DND-41 (cell line): ENCODE measurements around the gene TAAR8.

Experiments used
- ATAC-seq: fragments of 200-7000 bp; cut with Tn5 transposase; 3 replicates; pipeline ENCODE4 v1.9.1; 2021; ENCODE audit warnings: low read depth; ENCODE audit not compliant: insufficient read depth
- DNase-seq: peaks from one replicate; pipeline ENCODE4 v3.0.0-alpha.2; 2020
- H2AFZ ChIP-seq: 2 replicates; pipeline ENCODE4 v1.6.0; 2012; ENCODE audit warnings: low read depth, low read length
- H3K27ac ChIP-seq: 2 replicates; pipeline ENCODE4 v1.5.1; 2012; ENCODE audit warnings: low read length, inconsistent platforms
- H3K27me3 ChIP-seq: fragments of 200-600 bp; sonication (generic); 2 replicates; pipeline ENCODE4 v1.6.0; 2012; ENCODE audit warnings: low read length, mild to moderate bottlenecking, inconsistent platforms; ENCODE audit not compliant: insufficient read depth, poor library complexity
- H3K36me3 ChIP-seq: 2 replicates; pipeline ENCODE4 v1.5.1; 2012; ENCODE audit warnings: low read length, inconsistent platforms; ENCODE audit not compliant: insufficient read depth
- H3K4me1 ChIP-seq: 2 replicates; pipeline ENCODE4 v1.5.1; 2012; ENCODE audit warnings: mild to moderate bottlenecking, low read length; ENCODE audit not compliant: insufficient read depth
- H3K4me2 ChIP-seq: 2 replicates; pipeline ENCODE4 v1.6.0; 2012; ENCODE audit warnings: mild to moderate bottlenecking, moderate library complexity, low read length, inconsistent platforms; ENCODE audit not compliant: insufficient read depth
- H3K4me3 ChIP-seq, 2 experiments: fragments of 200-600 bp in 1 of 2; shearing (Covaris generic) in 1 of 2; 2 replicates each; pipeline ENCODE4 v1.5.1; 2012 to 2016; ENCODE audit warnings: inconsistent platforms in 2 of 2, low read length in 2 of 2, mild to moderate bottlenecking in 2 of 2, low read depth in 1 of 2, moderate library complexity in 1 of 2
- H3K79me2 ChIP-seq: 2 replicates; pipeline ENCODE4 v1.6.0; 2012; ENCODE audit warnings: low read length, inconsistent platforms; ENCODE audit not compliant: insufficient read depth
- H3K9ac ChIP-seq: 2 replicates; pipeline ENCODE4 v1.6.0; 2012; ENCODE audit warnings: low read depth, mild to moderate bottlenecking, inconsistent platforms, low read length, moderate library complexity
- H3K9me3 ChIP-seq: 2 replicates; pipeline ENCODE4 v1.5.1; 2012; ENCODE audit warnings: low read length, moderate library complexity, mild to moderate bottlenecking, inconsistent platforms; ENCODE audit not compliant: insufficient read depth, severe bottlenecking
- H4K20me1 ChIP-seq: 2 replicates; pipeline ENCODE4 v1.6.0; 2012; ENCODE audit warnings: low read length; ENCODE audit not compliant: insufficient read depth
- CTCF ChIP-seq: IDR thresholded peaks from 2 replicates; pipeline ENCODE4 v1.5.1; 2012; ENCODE audit warnings: borderline replicate concordance, low read length, moderate library complexity, mild to moderate bottlenecking; ENCODE audit not compliant: poor library complexity, severe bottlenecking; ENCODE audit errors: extremely low read depth
- EZH2 ChIP-seq: IDR thresholded peaks from 3 replicates; pipeline ENCODE4 v1.6.1; 2012; ENCODE audit warnings: borderline replicate concordance, low read depth, mild to moderate bottlenecking, moderate library complexity, low read length, inconsistent platforms; ENCODE audit not compliant: severe bottlenecking

Gene TAAR8

GRCh38 chr6:132567566-132567965 lies 15.1 kb downstream of the TAAR8 start:
- ATAC-seq = no peak
- no peak overlapping the region for H2AFZ ChIP-seq

GRCh38 chr6:132568611-132569010 lies 16.1 kb downstream of the TAAR8 start:
- no peaks in the 10 kb centered on the region for H3K79me2 ChIP-seq
- H3K9ac ChIP-seq = no peak overlapping the region
- no peaks in the 10 kb centered on the region for H3K4me1 ChIP-seq
- ATAC-seq = no peak
- no peak overlapping the region for H3K27ac ChIP-seq
- no peak for DNase-seq
- no peaks in the 10 kb centered on the region for H3K9me3 ChIP-seq
- no peak for TF ChIP-seq CTCF
- no peak for TF ChIP-seq EZH2
- H2AFZ ChIP-seq = no peak overlapping the region
- H3K36me3 ChIP-seq = no peaks in the 10 kb centered on the region
- no peaks in the 10 kb centered on the region for H3K27me3 ChIP-seq
- no peak overlapping the region for H3K4me2 ChIP-seq
- H3K4me3 ChIP-seq = no peak overlapping the region
- H4K20me1 ChIP-seq = no peaks in the 10 kb centered on the region

More at GRCh38 chr6:132567566-132567965, 15.1 kb downstream of the TAAR8 start:
- Histone ChIP-seq H3K4me2 (no peak overlapping the region), H3K36me3 (no peaks in the 10 kb centered on the region), H3K9me3 (no peaks in the 10 kb centered on the region), H3K4me1 (no peaks in the 10 kb centered on the region), H3K4me3 (no peak overlapping the region), H3K27me3 (no peaks in the 10 kb centered on the region), H3K79me2 (no peaks in the 10 kb centered on the region), H4K20me1 (no peaks in the 10 kb centered on the region), H3K27ac (no peak overlapping the region), H3K9ac (no peak overlapping the region)
- TF ChIP-seq EZH2 (no peak), CTCF (no peak)
- DNase-seq = no peak

GRCh38 chr6:132569170-132569569 lies 16.7 kb downstream of the TAAR8 start:
- no peaks in the 10 kb centered on the region for H4K20me1 ChIP-seq
- no peak overlapping the region for H3K4me3 ChIP-seq
- no peaks in the 10 kb centered on the region for H3K27me3 ChIP-seq
- no peaks in the 10 kb centered on the region for H3K4me1 ChIP-seq
- no peaks in the 10 kb centered on the region for H3K36me3 ChIP-seq
- no peak overlapping the region for H3K4me2 ChIP-seq
- H2AFZ ChIP-seq = no peak overlapping the region
- DNase-seq (no peak), ATAC-seq (no peak)
- TF ChIP-seq CTCF (no peak), EZH2 (no peak)
- no peak overlapping the region for H3K9ac ChIP-seq
- no peaks in the 10 kb centered on the region for H3K9me3 ChIP-seq
- no peak overlapping the region for H3K27ac ChIP-seq
- no peaks in the 10 kb centered on the region for H3K79me2 ChIP-seq

- H3K4me1 ChIP-seq = no peaks in the 10 kb centered on the region
- DNase-seq (no peak), ATAC-seq (no peak)
- H2AFZ ChIP-seq = no peak within 1 kb of the TSS
- no peak within 1 kb of the TSS for H3K27ac ChIP-seq
- no peak within 1 kb of the TSS for H3K9ac ChIP-seq
- H3K4me3 ChIP-seq = no peak within 1 kb of the TSS
- H3K4me2 ChIP-seq = no peak within 1 kb of the TSS
- no peaks in the 10 kb centered on the region for H4K20me1 ChIP-seq
- no peaks in the 10 kb centered on the region for H3K9me3 ChIP-seq
- H3K79me2 ChIP-seq = no peaks in the 10 kb centered on the region
- H3K27me3 ChIP-seq = no peaks in the 10 kb centered on the region
- no peaks in the 10 kb centered on the region for H3K36me3 ChIP-seq
- TF ChIP-seq CTCF (no peak), EZH2 (no peak)
Observed at GRCh38 chr6:132570221-132570777, 17.8 kb downstream of the TAAR8 start, which contains the start of gene TAAR6. TSS of gene TAAR6 (plus strand) at chr6:132570322. CDS start at chr6:132570322, 0 bp downstream.
